GM18517 (cell line): ENCODE data around the gene EP400.
"Not testable (repeated sequence)": the region's sequence is repeated elsewhere in the genome, so short reads cannot be mapped to it uniquely, and the experiment has no call there.

ENCODE experiments used
- ATAC-seq: cut with Tn5 transposase; IDR thresholded peaks from one replicate; pipeline ENCODE4 v1.9.1; 2021; ENCODE audit warnings: mild to moderate bottlenecking, moderate library complexity; ENCODE audit not compliant: unreplicated experiment

The EP400 gene

DNA sequence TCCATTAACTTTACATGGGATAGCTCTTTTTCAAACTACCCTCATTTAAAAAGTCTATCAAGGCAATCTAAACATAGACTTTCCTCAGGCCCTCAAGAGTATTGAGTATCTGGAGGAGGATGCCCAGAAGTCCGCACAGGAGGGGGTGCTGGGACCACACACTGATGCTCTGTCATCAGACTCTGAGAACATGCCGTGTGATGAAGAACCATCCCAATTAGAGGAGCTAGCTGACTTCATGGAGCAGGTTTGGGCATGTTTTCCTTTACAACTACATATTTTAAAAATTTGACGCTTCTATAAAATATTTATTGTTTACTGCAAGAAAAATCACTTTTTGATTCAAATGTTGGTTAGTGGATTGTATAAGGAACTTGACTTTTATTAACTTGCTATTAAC is 93.5 kb downstream of the EP400 start:
- no peak for ATAC-seq

- no peak for ATAC-seq
Measured at GRCh38 chr12:132043770-132044467, 94.2 kb downstream of the EP400 start.

- ATAC-seq: no peak
Measured at GRCh38 chr12:132044661-132045412, 95.1 kb downstream of the EP400 start.

DNA sequence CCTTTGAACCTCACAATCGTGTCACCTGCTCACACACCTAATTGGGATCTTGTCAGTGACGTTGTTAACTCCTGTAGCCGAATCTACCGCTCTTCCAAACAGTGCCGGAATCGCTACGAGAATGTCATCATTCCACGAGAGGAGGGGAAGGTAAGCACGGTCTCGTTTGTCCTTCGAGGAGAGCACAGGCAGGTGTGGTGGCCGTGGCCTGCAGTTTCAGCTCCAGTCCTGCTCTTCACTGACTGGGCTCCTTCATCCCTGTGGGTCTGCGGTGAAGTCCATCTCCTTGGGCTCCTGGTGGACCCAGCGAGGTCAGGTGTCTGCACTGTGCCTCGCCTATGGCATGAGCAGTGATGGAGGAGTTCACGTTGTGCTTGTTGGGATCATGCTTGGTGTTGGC is 96.0 kb downstream of the EP400 start:
- ATAC-seq: no peak

DNA sequence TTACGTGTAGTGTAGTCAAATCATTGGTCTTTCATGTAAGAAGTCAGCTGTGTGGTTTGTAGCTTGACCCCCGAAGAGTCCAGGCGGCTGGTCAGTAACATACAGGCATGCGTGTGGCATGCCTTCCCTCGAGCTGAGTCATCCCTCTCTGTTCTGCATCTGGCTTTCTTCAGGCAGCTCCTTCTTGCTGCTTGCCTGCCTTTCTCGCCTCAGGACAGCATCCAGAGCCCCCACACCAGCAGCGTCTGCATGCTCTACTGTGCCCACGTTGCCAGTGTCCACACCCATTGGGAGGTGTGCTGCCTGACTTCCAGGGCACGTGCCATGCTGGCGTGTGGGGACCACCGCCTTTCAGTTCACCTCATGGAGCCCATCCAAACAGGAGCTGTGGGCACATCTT is 96.8 kb downstream of the EP400 start:
- no peak for ATAC-seq

- ATAC-seq: not testable (repeated sequence)
Measured at GRCh38 chr12:132047630-132048029, 97.9 kb downstream of the EP400 start.

DNA sequence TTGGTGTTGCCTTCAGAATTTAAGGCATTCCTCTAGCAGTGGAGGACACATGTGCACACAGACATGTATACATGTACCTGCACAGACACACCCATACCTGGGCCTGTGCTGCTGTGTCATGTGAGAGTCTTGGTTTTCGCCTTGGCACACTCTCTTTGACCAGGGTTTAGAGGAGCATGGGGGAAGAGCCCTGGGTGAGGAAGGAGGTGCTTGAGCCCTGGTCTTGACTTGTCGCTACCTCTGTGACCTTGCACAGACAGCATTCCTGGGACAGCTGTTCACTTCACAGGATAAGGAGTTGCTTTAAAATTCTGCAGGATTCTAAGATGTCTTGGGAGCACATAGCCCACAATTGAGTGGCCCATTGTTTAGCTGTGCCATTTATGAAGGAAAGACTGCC is 99.7 kb downstream of the EP400 start:
- ATAC-seq: no peak

GRCh38 chr12:132049876-132050275 is 100.1 kb downstream of the EP400 start:
- no peak for ATAC-seq

DNA sequence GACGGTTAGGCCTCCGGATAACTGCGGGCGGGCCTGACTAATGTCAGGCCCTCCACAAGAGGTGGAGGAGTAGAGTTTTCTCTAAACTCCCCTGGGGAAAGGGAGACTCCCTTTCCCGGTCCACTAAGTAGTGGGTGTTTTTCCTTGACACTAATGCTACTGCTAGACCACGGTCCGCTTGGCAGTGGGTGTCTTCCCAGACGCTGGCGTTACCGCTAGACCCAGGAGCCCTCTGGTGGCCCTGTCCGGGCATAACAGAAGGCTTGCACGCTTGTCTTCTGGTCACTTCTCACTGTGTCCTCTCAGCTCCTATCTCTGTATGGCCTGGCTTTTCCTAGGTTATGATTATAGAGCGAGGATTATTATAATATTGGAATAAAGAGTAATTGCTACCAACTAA is 102.0 kb downstream of the EP400 start:
- not testable (repeated sequence) for ATAC-seq

- ATAC-seq: no peak
Measured at GRCh38 chr12:132052196-132052932, 102.6 kb downstream of the EP400 start.

DNA sequence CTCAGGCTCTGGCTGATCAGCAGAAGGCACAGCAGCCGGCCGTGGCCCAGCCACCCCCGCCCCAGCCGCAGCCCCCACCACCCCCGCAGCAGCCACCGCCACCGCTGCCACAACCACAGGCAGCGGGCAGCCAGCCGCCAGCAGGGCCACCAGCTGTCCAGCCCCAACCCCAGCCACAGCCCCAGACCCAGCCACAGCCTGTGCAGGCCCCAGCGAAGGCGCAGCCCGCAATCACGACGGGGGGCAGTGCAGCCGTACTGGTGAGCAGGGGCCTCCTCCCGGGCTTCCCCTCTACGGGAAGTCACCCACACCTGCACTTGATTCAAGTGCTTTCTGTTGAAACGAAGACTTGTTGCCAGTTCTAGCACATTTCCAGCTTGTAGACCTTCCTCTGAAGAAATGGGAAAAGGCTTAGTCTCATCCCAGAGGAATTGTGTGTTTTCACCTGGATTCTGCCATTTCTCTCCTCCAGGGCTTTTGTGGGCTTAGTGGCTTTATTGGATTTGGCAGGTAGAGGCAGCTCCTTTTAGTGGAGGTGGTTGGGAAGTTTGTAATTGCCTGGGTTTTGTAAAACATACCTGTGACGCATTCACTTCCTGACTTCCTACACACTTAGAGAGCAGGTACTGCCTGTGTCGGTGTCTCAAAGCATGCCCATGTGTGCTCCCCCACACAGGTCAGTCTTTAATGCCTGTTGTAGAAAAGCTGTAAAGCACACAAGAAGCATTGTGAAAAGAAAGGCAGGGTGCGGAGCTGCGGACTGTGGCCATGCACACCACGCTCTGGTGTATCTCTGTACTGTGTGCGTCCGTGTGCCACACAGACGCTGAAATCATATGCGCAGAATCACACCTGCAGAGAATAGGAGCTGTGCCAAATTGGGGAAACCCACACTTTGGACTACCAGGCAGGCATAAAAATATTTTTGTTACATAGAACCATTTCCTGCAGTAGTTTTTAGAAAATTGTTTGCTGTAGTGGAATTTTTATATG is 103.9 kb downstream of the EP400 start:
- ATAC-seq: no peak

GRCh38 chr12:132054983-132055382 is 105.2 kb downstream of the EP400 start:
- ATAC-seq: no peak

DNA sequence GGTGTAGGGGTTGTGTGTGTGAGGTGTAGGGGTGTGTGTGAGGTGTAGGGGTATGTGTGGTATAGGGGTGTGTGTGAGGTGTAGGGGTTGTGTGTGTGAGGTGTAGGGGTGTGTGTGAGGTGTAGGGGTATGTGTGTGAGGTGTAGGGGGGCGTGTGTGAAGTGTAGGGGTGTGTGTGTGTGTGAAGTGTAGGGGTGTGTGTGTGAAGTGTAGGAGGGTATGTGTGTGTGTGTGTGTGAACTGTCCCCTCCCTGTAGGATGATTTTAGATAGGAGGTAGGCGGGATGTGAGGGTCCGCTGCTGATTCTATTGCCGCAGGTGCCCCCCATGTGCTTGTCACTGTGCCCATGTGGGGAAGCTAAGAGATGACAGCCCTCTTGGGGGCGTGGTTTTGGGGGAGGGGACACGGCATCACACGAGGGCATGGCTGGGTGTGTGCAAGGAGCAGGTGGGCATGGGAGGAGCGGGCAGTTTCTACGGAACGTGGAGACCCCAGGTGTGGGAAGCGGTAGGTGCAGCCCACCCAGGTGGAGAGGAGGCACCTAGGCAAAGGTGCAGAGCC is 105.9 kb downstream of the EP400 start:
- ATAC-seq: no peak

GRCh38 chr12:132056320-132056719 is 106.6 kb downstream of the EP400 start:
- ATAC-seq: no peak

GRCh38 chr12:132056951-132057350 is 107.2 kb downstream of the EP400 start:
- ATAC-seq: no peak

DNA sequence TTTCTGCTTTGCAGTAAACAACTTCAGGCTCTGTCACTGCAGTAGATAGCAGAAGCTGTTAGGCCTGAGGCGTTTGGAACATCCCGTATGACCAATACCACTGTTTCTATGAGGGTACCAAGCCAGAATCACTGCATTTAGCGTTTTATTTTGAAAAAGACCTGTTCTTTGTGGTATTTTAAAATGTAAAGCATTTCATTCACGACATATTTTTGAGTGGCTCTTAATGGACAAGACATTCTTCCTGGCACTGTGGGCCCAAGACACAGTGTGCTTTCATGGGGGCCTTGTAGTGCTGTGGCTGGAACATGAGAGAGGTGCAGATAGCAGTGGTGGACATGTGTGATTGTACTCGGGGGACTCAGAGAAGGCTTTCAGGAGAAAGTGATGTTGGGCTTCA is 107.9 kb downstream of the EP400 start:
- ATAC-seq: no peak

GRCh38 chr12:132061197-132061596 is 111.5 kb downstream of the EP400 start:
- no peak for ATAC-seq

GRCh38 chr12:132061641-132062430 is 112.1 kb downstream of the EP400 start:
- ATAC-seq: no peak

DNA sequence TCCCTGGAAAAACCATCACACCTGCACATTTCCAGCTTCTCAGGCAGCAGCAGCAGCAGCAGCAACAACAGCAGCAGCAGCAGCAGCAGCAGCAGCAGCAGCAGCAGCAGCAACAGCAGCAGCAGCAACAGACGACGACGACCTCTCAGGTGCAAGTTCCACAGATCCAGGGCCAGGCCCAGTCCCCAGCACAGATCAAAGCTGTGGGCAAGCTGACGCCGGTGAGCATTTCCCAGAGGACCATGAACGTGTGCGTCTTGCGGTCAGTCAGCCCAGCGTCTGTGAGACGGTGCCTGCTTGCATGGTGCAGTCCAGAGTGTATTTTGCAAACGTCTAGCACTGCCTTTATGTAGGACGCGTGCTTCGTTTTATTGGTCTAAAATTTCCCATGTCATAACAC is 112.7 kb downstream of the EP400 start:
- ATAC-seq: no peak

- ATAC-seq: no peak
Measured at GRCh38 chr12:132063491-132063890, 113.7 kb downstream of the EP400 start.
